Measurements from ENCODE around the gene PRRT1B. TPM values are rescaled to one million over a fixed set of nuclear protein-coding genes. Genes with fewer than 3 reads are reported as not detected.

PRRT1B gene
- polyA plus RNA-seq, 3 donors = not detected

- Histone ChIP-seq H3K9ac (ENCODE audit: insufficient read depth, low read length, poor library complexity, severe bottlenecking) (no peak overlapping the region), H4K20me1 (ENCODE audit: insufficient read depth, low read length) (no peaks in the 10 kb centered on the region), H3K36me3 (replicated peaks in 1 of 2; ENCODE audit: control insufficient read depth in 1 of 2, insufficient read depth in 2 of 2, low read length in 2 of 2) (no peaks in the 10 kb centered on the region), H3K27ac (ENCODE audit: low read depth in 1 of 2, low read length in 2 of 2) (no peak overlapping the region), H3K4me1 (ENCODE audit: control insufficient read depth in 1 of 2, insufficient read depth in 2 of 2, low read length in 2 of 2) (no peaks in the 10 kb centered on the region), H2AFZ (ENCODE audit: insufficient read depth, low read depth, low read length, poor library complexity, severe bottlenecking) (no peak overlapping the region), H3K4me3 (replicated peaks in 1 of 3; ENCODE audit: low read depth in 2 of 3, low read length in 3 of 3) (no peak overlapping the region), H3K79me2 (ENCODE audit: insufficient read depth, low read length) (no peaks in the 10 kb centered on the region), H3K4me2 (replicated peaks; ENCODE audit: extremely low read depth, low read length, poor library complexity, severe bottlenecking) (no peak overlapping the region), H3K27me3 (ENCODE audit: control insufficient read depth in 2 of 2, insufficient read depth in 2 of 2, low read length in 2 of 2) (peaks cover 27 to 51% of the 10 kb centered on the region in 2 donors), H3K9me3 (replicated peaks in 1 of 2; ENCODE audit: control insufficient read depth in 1 of 2, insufficient read depth in 1 of 2, low read length in 2 of 2) (peaks cover 39 to 45% of the 10 kb centered on the region in 2 donors)
- Mint-ChIP-seq H3K27me3 (ENCODE audit: low read depth in 3 of 3) (peaks cover 52 to 59% (median 54%) of the 10 kb centered on the region in 3 donors), H3K4me3 (peak overlapping the region in 1 of 2 donors; percentile 46), H3K36me3 (peaks cover 10 to 16% of the 10 kb centered on the region in 2 donors), H3K9me3 (peaks cover 13 to 55% (median 44%) of the 10 kb centered on the region in 7 donors), H3K4me1 (peaks cover 6% of the 10 kb centered on the region), H3K27ac (no peak overlapping the region)
- TF ChIP-seq CTCF (IDR thresholded peaks at IDR 0.05) = no peak
- intact Hi-C loops (cut with micrococcal nuclease) = no loop called here
- WGBS (ENCODE audit: insufficient coverage) = no CpG with 5 or more reads among the region's 6 CpGs
- no peak for DNase-seq
Measured at GRCh38 chr9:131543141-131543540, 2.2 kb upstream of the PRRT1B start.

- Mint-ChIP-seq H3K27me3 (ENCODE audit: low read depth in 3 of 3) (peaks cover 69 to 79% (median 69%) of the 10 kb centered on the region in 3 donors), H3K9me3 (peaks cover 15 to 63% (median 50%) of the 10 kb centered on the region in 7 donors), H3K27ac (no peak overlapping the region), H3K4me1 (peaks cover 6% of the 10 kb centered on the region), H3K4me3 (peak overlapping the region in 1 of 2 donors; percentile 85), H3K36me3 (peaks cover 10 to 16% of the 10 kb centered on the region in 2 donors)
- Histone ChIP-seq H3K79me2 (ENCODE audit: insufficient read depth, low read length) (no peaks in the 10 kb centered on the region), H3K27me3 (ENCODE audit: control insufficient read depth in 2 of 2, insufficient read depth in 2 of 2, low read length in 2 of 2) (peaks cover 30 to 53% of the 10 kb centered on the region in 2 donors), H3K36me3 (replicated peaks in 1 of 2; ENCODE audit: control insufficient read depth in 1 of 2, insufficient read depth in 2 of 2, low read length in 2 of 2) (no peaks in the 10 kb centered on the region), H3K4me2 (replicated peaks; ENCODE audit: extremely low read depth, low read length, poor library complexity, severe bottlenecking) (no peak overlapping the region), H3K9ac (ENCODE audit: insufficient read depth, low read length, poor library complexity, severe bottlenecking) (no peak overlapping the region), H3K9me3 (replicated peaks in 1 of 2; ENCODE audit: control insufficient read depth in 1 of 2, insufficient read depth in 1 of 2, low read length in 2 of 2) (peaks cover 39 to 45% of the 10 kb centered on the region in 2 donors), H3K27ac (ENCODE audit: low read depth in 1 of 2, low read length in 2 of 2) (no peak overlapping the region), H2AFZ (ENCODE audit: insufficient read depth, low read depth, low read length, poor library complexity, severe bottlenecking) (no peak overlapping the region), H3K4me1 (ENCODE audit: control insufficient read depth in 1 of 2, insufficient read depth in 2 of 2, low read length in 2 of 2) (no peaks in the 10 kb centered on the region), H3K4me3 (replicated peaks in 1 of 3; ENCODE audit: low read depth in 2 of 3, low read length in 3 of 3) (no peak overlapping the region), H4K20me1 (ENCODE audit: insufficient read depth, low read length) (no peaks in the 10 kb centered on the region)
- intact Hi-C loops (cut with micrococcal nuclease) = no loop called here
- 7% methylated on average over 29 of the region's 30 CpGs for WGBS (ENCODE audit: insufficient coverage)
- DNase-seq = no peak
- TF ChIP-seq CTCF (IDR thresholded peaks at IDR 0.05) = no peak
Measured at GRCh38 chr9:131545786-131546335, 538 bp downstream of the PRRT1B start.
